Inflammatory macrophage treated with lipopolysaccharide for 1 hour (primary cell): ENCODE measurements around the gene CIPC.
A peak's percentile ranks its signal among the peaks of the same experiment; 100 is the strongest.

Experiments
- DNase-seq, 2 donors: peaks; one replicate each; pipeline ENCODE4 v3.0.0-alpha.2; 2020 to 2022

The CIPC gene

GRCh38 chr14:77097700-77098528 is at the start of gene CIPC:
TSS of gene CIPC (plus strand) at chr14:77098258. CDS start at chr14:77105709, 7,451 bp downstream.
- DNase-seq = peak; percentile 100

- peak; percentile 80 to 91 for DNase-seq
Measured at GRCh38 chr14:77051116-77051515, 46.9 kb upstream of the CIPC start.

- no peak for DNase-seq
Measured at GRCh38 chr14:77052281-77053044, 45.6 kb upstream of the CIPC start.

GRCh38 chr14:77053046-77053841 is 44.8 kb upstream of the CIPC start:
- peak in 1 of 2 donors; percentile 59 for DNase-seq

- DNase-seq = no peak
Measured at GRCh38 chr14:77055306-77055705, 42.8 kb upstream of the CIPC start.

GRCh38 chr14:77055981-77056380 is 42.1 kb upstream of the CIPC start:
- DNase-seq = no peak

GRCh38 chr14:77058117-77058516 is 39.9 kb upstream of the CIPC start:
- no peak for DNase-seq

- no peak for DNase-seq
Measured at GRCh38 chr14:77058785-77059184, 39.3 kb upstream of the CIPC start.

- peak in 1 of 2 donors; percentile 77 for DNase-seq
Measured at GRCh38 chr14:77059276-77059915, 38.7 kb upstream of the CIPC start.

GRCh38 chr14:77061630-77062257 is 36.3 kb upstream of the CIPC start:
- no peak for DNase-seq

- no peak for DNase-seq
Measured at GRCh38 chr14:77062261-77062660, 35.8 kb upstream of the CIPC start.

- no peak for DNase-seq
Measured at GRCh38 chr14:77063571-77064171, 34.4 kb upstream of the CIPC start.

GRCh38 chr14:77064521-77065178 is 33.4 kb upstream of the CIPC start:
- DNase-seq = no peak

GRCh38 chr14:77065851-77066577 is 32.0 kb upstream of the CIPC start:
- no peak for DNase-seq

GRCh38 chr14:77066578-77067172 is 31.4 kb upstream of the CIPC start:
- no peak for DNase-seq

GRCh38 chr14:77067632-77068516 is 30.2 kb upstream of the CIPC start:
- peak in 1 of 2 donors; percentile 60 for DNase-seq

GRCh38 chr14:77068517-77069200 is 29.4 kb upstream of the CIPC start:
- DNase-seq = no peak

GRCh38 chr14:77069551-77069950 is 28.5 kb upstream of the CIPC start:
- DNase-seq = no peak
